ENCODE measurements around the gene ENPP1. TPM values are rescaled to one million over a fixed set of nuclear protein-coding genes. Genes with fewer than 3 reads are reported as not detected.

ENPP1 gene
- total RNA-seq, 1 donor from 2014 or later: 14.7 TPM

GRCh38 chr6:131916847-131917246 is 109.0 kb downstream of the ENPP1 start:
- Histone ChIP-seq H3K36me3 (no peaks in the 10 kb centered on the region), H3K4me3 (no peak overlapping the region), H3K9me3 (no peaks in the 10 kb centered on the region), H3K27me3 (no peaks in the 10 kb centered on the region), H3K27ac (no peak overlapping the region), H3K4me1 (no peaks in the 10 kb centered on the region)
- DNase-seq (ENCODE audit: extremely low spot score in 2 of 2): no peak
- intact Hi-C loops (cut with DNase I): no loop called here
- TF ChIP-seq POLR2AphosphoS5 (IDR thresholded peaks at IDR 0.05; ENCODE audit: insufficient read depth in 1 of 2, low read depth in 1 of 2) (no peak), CTCF (IDR thresholded peaks at IDR 0.05) (no peak), POLR2A (IDR thresholded peaks at IDR 0.05) (no peak)

GRCh38 chr6:131917318-131917717 is 109.5 kb downstream of the ENPP1 start:
- no peaks in the 10 kb centered on the region for H3K36me3 ChIP-seq
- no peak overlapping the region for H3K4me3 ChIP-seq
- H3K4me1 ChIP-seq: no peaks in the 10 kb centered on the region
- no peak for DNase-seq (ENCODE audit: extremely low spot score in 2 of 2)
- intact Hi-C loops (cut with DNase I): no loop called here
- H3K27me3 ChIP-seq: no peaks in the 10 kb centered on the region
- no peak overlapping the region for H3K27ac ChIP-seq
- no peaks in the 10 kb centered on the region for H3K9me3 ChIP-seq
- TF ChIP-seq POLR2AphosphoS5 (IDR thresholded peaks at IDR 0.05; ENCODE audit: insufficient read depth in 1 of 2, low read depth in 1 of 2) (no peak), POLR2A (IDR thresholded peaks at IDR 0.05) (no peak), CTCF (IDR thresholded peaks at IDR 0.05) (no peak)

DNA sequence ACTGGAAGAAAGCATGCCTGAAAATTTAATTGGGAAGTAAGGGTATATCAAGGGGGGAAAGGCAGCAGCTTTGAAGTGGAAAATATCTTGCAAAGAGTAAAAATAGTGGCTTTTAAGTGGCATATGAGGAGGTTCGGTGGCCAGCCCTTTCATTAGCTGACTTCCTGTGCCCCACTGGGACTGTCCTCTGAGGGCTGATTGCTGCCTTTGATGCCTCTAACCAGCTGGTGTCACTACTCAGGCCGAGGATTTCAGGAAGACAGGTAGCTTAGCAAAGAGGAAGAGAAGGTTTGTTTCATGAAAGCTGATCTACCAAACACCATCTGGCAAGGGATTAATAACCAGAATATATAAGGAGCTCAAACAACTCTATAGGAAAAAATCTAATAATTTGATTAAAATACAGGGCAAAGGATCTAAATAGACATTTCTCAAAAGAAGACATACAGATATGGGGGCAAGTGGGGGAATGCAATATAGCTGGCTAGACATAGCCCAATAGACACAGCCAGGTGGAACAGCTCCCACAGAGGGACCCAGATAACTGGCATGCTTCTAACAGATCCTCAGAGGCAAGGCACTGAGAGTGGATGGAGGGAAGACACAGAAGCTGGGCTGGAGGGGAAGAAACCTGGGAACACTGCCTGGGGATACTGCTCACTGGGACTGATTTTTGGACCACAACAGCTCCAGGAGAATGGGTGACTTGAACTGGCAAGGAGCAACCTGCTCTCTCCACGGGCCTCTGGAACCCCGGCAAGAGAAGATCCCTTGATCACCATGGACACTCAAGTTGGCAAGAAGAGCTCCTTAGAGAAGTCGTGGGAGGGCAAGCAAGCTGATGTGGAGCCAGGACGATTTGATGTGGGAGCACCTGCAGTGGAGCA is 110.2 kb downstream of the ENPP1 start:
- Histone ChIP-seq H3K27me3 (no peaks in the 10 kb centered on the region), H3K36me3 (no peaks in the 10 kb centered on the region), H3K4me1 (no peaks in the 10 kb centered on the region), H3K27ac (no peak overlapping the region), H3K4me3 (no peak overlapping the region), H3K9me3 (no peaks in the 10 kb centered on the region)
- TF ChIP-seq CTCF (IDR thresholded peaks at IDR 0.05): no peak
- TF ChIP-seq POLR2A (IDR thresholded peaks at IDR 0.05): no peak
- no peak for TF ChIP-seq POLR2AphosphoS5 (IDR thresholded peaks at IDR 0.05; ENCODE audit: insufficient read depth in 1 of 2, low read depth in 1 of 2)
- no peak for DNase-seq (ENCODE audit: extremely low spot score in 2 of 2)
- intact Hi-C loops (cut with DNase I): no loop called here

DNA sequence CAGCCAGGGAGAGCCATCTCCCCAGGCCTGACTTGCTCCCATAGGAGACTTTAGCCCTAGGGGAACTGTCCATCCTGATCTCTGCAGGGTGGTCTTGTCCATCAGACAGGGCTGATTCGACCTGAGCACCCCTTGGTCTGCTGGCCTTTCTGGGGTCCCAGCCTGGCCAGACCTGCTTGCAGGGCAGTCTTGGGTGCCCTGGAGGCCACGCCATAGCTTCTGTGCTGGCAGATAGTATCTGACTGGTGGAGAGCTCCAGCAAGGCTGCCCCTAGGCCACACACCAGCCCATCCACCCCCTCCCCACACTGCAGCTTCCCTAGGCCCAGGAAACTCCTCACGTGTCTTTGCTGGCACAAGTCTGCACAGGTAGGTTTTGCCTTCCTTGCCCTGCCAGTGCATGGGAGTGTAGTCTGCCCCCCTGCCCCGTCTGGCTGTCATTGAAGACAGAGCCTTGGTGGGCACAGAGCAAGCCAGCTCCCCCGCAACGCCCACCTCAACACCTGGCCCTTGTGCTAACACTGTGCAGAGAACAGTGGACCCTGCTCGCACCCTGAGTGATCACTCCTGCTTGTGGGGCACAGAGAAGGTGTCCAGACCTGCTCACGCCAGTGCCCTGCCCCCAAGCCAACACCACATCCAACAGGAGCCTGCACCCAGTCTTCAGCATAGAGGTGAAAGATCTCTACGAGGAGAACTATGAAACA is 111.0 kb downstream of the ENPP1 start:
- Histone ChIP-seq H3K27ac (no peak overlapping the region), H3K36me3 (no peaks in the 10 kb centered on the region), H3K4me3 (no peak overlapping the region), H3K27me3 (no peaks in the 10 kb centered on the region), H3K4me1 (no peaks in the 10 kb centered on the region), H3K9me3 (no peaks in the 10 kb centered on the region)
- DNase-seq (ENCODE audit: extremely low spot score in 2 of 2): no peak
- intact Hi-C loops (cut with DNase I): no loop called here
- no peak for TF ChIP-seq CTCF (IDR thresholded peaks at IDR 0.05)
- TF ChIP-seq POLR2A (IDR thresholded peaks at IDR 0.05): no peak
- no peak for TF ChIP-seq POLR2AphosphoS5 (IDR thresholded peaks at IDR 0.05; ENCODE audit: insufficient read depth in 1 of 2, low read depth in 1 of 2)

All from vagina (tissue), 2 donors.